ENCODE data around the gene AJUBA.
"Not testable (repeated sequence)": the region's sequence is repeated elsewhere in the genome, so short reads cannot be mapped to it uniquely, and the experiment has no call there.

AJUBA gene

DNA sequence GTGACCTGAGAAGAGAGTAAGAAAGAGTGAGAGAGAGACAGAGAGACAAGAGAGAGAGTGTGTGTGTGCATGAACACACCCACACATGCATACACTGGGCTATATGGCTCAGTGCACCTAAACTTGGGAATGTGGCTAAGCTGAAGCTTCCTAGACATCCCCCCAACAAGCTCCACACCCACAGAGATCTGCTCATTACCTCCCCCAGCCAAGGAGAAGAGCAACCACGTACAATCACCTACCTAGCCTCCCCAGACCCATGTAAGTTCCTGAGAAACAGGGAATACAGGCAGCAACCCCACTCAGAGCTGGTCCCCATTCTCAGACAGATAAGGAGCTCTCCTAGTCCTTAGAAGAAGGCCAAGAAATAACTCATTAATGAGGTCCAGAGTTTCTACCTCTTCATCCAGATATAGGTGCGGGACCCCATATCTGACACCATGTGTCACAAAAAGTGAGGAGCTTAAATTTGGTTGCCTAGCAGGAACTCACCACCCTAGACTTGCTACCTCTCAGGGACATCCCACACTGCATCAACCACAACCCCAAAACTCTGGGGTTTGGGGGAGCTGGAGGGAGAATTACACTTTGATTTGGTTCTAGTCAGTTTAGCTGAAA lies 9.9 kb downstream of the AJUBA start:
- H3K4me1 ChIP-seq (ENCODE audit: low read length): peaks cover 5% of the 10 kb centered on the region
- no peaks in the 10 kb centered on the region for H3K36me3 ChIP-seq (replicated peaks; ENCODE audit: low read depth, low read length)
- no peak overlapping the region for H3K4me3 ChIP-seq (ENCODE audit: low read length)
- H3K27ac ChIP-seq (ENCODE audit: low read length): no peak overlapping the region
- no peaks in the 10 kb centered on the region for H4K20me1 ChIP-seq (ENCODE audit: insufficient read depth, low read length)
- no peaks in the 10 kb centered on the region for H3K79me2 ChIP-seq (ENCODE audit: low read length)
- H3K27me3 ChIP-seq (ENCODE audit: low read depth, low read length): no peaks in the 10 kb centered on the region
- no peak overlapping the region for H3K4me2 ChIP-seq (ENCODE audit: low read length)
- TF ChIP-seq, protein P1, sequence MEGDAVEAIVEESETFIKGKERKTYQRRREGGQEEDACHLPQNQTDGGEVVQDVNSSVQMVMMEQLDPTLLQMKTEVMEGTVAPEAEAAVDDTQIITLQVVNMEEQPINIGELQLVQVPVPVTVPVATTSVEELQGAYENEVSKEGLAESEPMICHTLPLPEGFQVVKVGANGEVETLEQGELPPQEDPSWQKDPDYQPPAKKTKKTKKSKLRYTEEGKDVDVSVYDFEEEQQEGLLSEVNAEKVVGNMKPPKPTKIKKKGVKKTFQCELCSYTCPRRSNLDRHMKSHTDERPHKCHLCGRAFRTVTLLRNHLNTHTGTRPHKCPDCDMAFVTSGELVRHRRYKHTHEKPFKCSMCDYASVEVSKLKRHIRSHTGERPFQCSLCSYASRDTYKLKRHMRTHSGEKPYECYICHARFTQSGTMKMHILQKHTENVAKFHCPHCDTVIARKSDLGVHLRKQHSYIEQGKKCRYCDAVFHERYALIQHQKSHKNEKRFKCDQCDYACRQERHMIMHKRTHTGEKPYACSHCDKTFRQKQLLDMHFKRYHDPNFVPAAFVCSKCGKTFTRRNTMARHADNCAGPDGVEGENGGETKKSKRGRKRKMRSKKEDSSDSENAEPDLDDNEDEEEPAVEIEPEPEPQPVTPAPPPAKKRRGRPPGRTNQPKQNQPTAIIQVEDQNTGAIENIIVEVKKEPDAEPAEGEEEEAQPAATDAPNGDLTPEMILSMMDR (IDR thresholded peaks at IDR 0.05; ENCODE audit: low read depth, low read length): no peak
- TF ChIP-seq EZH2phosphoT487 (IDR thresholded peaks at IDR 0.05; ENCODE audit: low read depth): no peak
- no peak overlapping the region for H3K9ac ChIP-seq (ENCODE audit: low read length)
- no peaks in the 10 kb centered on the region for H3K9me3 ChIP-seq (ENCODE audit: insufficient read depth, low read length)
- no peak overlapping the region for H2AFZ ChIP-seq (ENCODE audit: low read depth, low read length)

DNA sequence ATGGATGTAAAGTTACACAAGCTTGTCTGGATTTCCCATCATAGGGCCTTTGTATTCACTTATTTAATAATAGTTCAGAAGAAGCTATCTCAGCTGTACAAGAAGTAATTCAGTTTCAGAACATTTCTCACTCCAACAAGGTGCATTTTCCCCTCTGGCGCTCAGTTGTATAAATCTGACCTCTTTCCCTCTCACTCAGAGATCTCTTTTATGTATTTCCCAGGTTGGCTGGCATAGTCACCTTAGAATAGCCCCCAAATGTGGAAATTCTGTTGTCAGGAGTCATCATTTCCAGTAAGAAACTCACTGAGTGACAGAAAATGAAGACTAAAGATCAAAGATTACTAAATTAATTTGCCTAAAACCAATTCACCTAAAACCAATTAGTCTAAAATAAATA lies 11.2 kb downstream of the AJUBA start:
- Histone ChIP-seq H4K20me1 (ENCODE audit: insufficient read depth, low read length) (no peaks in the 10 kb centered on the region), H3K36me3 (replicated peaks; ENCODE audit: low read depth, low read length) (no peaks in the 10 kb centered on the region)

DNA sequence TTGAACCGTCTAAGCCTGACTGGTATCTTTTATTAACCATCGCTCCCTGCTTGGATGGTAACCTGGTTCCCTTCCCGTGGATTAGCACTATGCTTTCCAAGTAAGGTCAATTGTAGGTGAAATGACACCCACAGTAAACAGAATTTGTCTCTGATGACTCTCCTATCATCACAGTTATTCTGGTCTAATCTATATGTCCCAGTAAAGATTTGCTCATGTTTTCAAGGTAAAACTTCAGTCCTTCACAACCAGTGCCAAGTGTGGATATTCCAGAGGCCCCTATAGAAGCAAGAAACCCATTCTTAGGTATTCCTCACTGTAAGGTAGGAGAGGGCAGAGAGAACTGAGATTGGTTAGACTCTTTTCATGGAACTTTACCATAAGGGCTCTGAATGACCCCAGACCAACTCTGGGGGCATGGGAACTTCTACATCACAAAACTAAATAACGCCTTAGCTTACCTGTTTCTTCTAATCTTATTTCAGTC lies 15.5 kb downstream of the AJUBA start:
- no peak for TF ChIP-seq EZH2phosphoT487 (IDR thresholded peaks at IDR 0.05; ENCODE audit: low read depth)
- TF ChIP-seq, protein P1 (IDR thresholded peaks at IDR 0.05; ENCODE audit: low read depth, low read length): no peak
- no peak overlapping the region for H3K4me3 ChIP-seq (ENCODE audit: low read length)
- no peak overlapping the region for H2AFZ ChIP-seq (ENCODE audit: low read depth, low read length)
- H4K20me1 ChIP-seq (ENCODE audit: insufficient read depth, low read length): no peaks in the 10 kb centered on the region
- no peaks in the 10 kb centered on the region for H3K79me2 ChIP-seq (ENCODE audit: low read length)
- no peak overlapping the region for H3K4me2 ChIP-seq (ENCODE audit: low read length)
- H3K27me3 ChIP-seq (ENCODE audit: low read depth, low read length): no peaks in the 10 kb centered on the region
- H3K4me1 ChIP-seq (ENCODE audit: low read length): no peaks in the 10 kb centered on the region
- H3K9me3 ChIP-seq (ENCODE audit: insufficient read depth, low read length): no peaks in the 10 kb centered on the region
- H3K9ac ChIP-seq (ENCODE audit: low read length): no peak overlapping the region
- no peaks in the 10 kb centered on the region for H3K36me3 ChIP-seq (replicated peaks; ENCODE audit: low read depth, low read length)
- no peak overlapping the region for H3K27ac ChIP-seq (ENCODE audit: low read length)

More for the DNA sequence above, 11.2 kb downstream of the AJUBA start:
- no peaks in the 10 kb centered on the region for H3K27me3 ChIP-seq (ENCODE audit: low read depth, low read length)
- H3K9ac ChIP-seq (ENCODE audit: low read length): no peak overlapping the region
- H3K4me3 ChIP-seq (ENCODE audit: low read length): no peak overlapping the region
- H2AFZ ChIP-seq (ENCODE audit: low read depth, low read length): no peak overlapping the region
- no peaks in the 10 kb centered on the region for H3K9me3 ChIP-seq (ENCODE audit: insufficient read depth, low read length)
- H3K4me2 ChIP-seq (ENCODE audit: low read length): no peak overlapping the region
- H3K27ac ChIP-seq (ENCODE audit: low read length): no peak overlapping the region
- H3K4me1 ChIP-seq (ENCODE audit: low read length): no peaks in the 10 kb centered on the region
- no peaks in the 10 kb centered on the region for H3K79me2 ChIP-seq (ENCODE audit: low read length)
- no peak for TF ChIP-seq EZH2phosphoT487 (IDR thresholded peaks at IDR 0.05; ENCODE audit: low read depth)
- TF ChIP-seq, protein P1 (IDR thresholded peaks at IDR 0.05; ENCODE audit: low read depth, low read length): no peak

DNA sequence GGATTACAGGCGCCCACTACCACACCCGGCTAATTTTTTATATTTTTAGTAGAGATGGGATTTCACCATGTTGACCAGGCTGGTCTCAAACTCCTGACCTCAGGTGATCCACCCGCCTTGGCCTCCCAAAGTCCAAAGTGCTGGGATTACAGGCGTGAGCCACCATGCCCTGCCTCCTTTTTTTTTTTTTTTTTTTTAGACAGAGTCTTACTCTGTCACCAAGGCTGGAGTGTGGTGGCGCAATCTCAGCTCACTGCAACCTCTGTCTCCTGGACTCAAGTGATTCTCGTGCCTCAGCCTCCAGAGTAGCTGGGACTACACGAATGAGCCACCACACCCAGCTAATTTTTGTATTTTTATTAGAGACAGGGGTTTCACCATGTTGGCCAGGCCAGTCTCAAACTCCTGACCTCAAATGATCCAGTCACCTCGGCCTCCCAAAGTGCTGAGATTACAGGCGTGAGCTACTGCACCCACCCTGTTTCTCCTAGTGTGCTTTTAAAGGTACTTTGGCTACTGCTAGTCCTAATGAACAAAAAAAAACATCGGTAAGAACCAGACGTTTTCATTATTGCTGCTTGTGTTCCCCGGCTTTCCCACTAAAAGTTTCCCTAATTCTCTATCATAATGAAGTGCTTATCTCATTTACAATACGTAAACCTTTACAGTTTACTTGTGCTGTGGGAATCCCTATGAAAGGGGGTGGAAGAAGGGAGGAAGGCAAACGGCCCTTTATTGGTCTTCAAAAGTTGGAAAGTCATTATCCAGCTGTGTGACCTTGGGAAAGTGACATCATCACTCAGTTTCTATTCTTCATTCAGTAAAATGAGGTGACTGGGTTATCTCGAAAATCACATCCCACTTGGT lies 16.2 kb downstream of the AJUBA start:
- H2AFZ ChIP-seq (ENCODE audit: low read depth, low read length); H4K20me1 ChIP-seq (ENCODE audit: insufficient read depth, low read length): not testable (repeated sequence)

More for the DNA sequence above, 16.2 kb downstream of the AJUBA start:
- not testable (repeated sequence) for H3K9me3 ChIP-seq (ENCODE audit: insufficient read depth, low read length); H3K9ac ChIP-seq (ENCODE audit: low read length); H3K4me1 ChIP-seq (ENCODE audit: low read length); H3K36me3 ChIP-seq (replicated peaks; ENCODE audit: low read depth, low read length); H3K27ac ChIP-seq (ENCODE audit: low read length); H3K4me3 ChIP-seq (ENCODE audit: low read length); H3K4me2 ChIP-seq (ENCODE audit: low read length); H3K79me2 ChIP-seq (ENCODE audit: low read length); H3K27me3 ChIP-seq (ENCODE audit: low read depth, low read length)
